Mesendoderm (in vitro differentiated cells): ENCODE measurements around the gene EPHB2.

Experiments
- DNase-seq: peaks from one replicate; pipeline ENCODE4 v3.0.0; 2013
- H2AK5ac ChIP-seq: 2 replicates; pipeline ENCODE4 v1.6.1; 2013; ENCODE audit warnings: low read length, inconsistent platforms
- H2BK120ac ChIP-seq: 2 replicates; pipeline ENCODE4 v1.6.1; 2013; ENCODE audit warnings: low read depth, mild to moderate bottlenecking, low read length, moderate library complexity, mixed read lengths
- H2BK15ac ChIP-seq: replicated peaks from 2 replicates; pipeline ENCODE4 v1.6.1; 2013; ENCODE audit warnings: low read depth, mild to moderate bottlenecking, moderate library complexity
- H2BK5ac ChIP-seq: 2 replicates; pipeline ENCODE4 v1.6.1; 2013; ENCODE audit warnings: low read length, inconsistent platforms
- H3K18ac ChIP-seq: 2 replicates; pipeline ENCODE4 v1.6.1; 2013; ENCODE audit warnings: mild to moderate bottlenecking, low read length, mixed read lengths
- H3K23ac ChIP-seq: one replicate; pipeline ENCODE4 v1.6.1; 2013; ENCODE audit warnings: low read length
- H3K27ac ChIP-seq: 2 replicates; pipeline ENCODE4 v1.5.1; 2013; ENCODE audit warnings: low read depth, mild to moderate bottlenecking, inconsistent platforms, low read length, moderate library complexity
- H3K27me3 ChIP-seq: 2 replicates; pipeline ENCODE4 v1.6.1; 2013; ENCODE audit warnings: low read length, control low read depth, mild to moderate bottlenecking, inconsistent platforms; ENCODE audit not compliant: insufficient read depth, poor library complexity
- H3K36me3 ChIP-seq: 2 replicates; pipeline ENCODE4 v1.6.1; 2013; ENCODE audit warnings: low read length, inconsistent platforms; ENCODE audit not compliant: control insufficient read depth, insufficient read depth
- H3K4ac ChIP-seq: one replicate; pipeline ENCODE4 v1.6.1; 2013; ENCODE audit warnings: low read depth, mild to moderate bottlenecking, low read length, moderate library complexity
- H3K4me1 ChIP-seq: 2 replicates; pipeline ENCODE4 v1.6.1; 2013; ENCODE audit warnings: low read depth, low read length, inconsistent platforms; ENCODE audit not compliant: control insufficient read depth
- H3K4me2 ChIP-seq: 2 replicates; pipeline ENCODE4 v1.6.1; 2013; ENCODE audit warnings: low read length
- H3K4me3 ChIP-seq: 2 replicates; pipeline ENCODE4 v1.5.1; 2013; ENCODE audit warnings: mild to moderate bottlenecking, low read length
- H3K56ac ChIP-seq: one replicate; pipeline ENCODE4 v1.6.1; 2013; ENCODE audit warnings: low read length
- H3K79me1 ChIP-seq: 2 replicates; pipeline ENCODE4 v1.6.1; 2013; ENCODE audit warnings: low read length, inconsistent platforms
- H3K79me2 ChIP-seq: 2 replicates; pipeline ENCODE4 v1.6.1; 2013; ENCODE audit warnings: mild to moderate bottlenecking, low read length; ENCODE audit not compliant: control insufficient read depth, insufficient read depth
- H3K9ac ChIP-seq: 2 replicates; pipeline ENCODE4 v1.6.1; 2013; ENCODE audit warnings: low read length, inconsistent platforms
- H4K5ac ChIP-seq: one replicate; pipeline ENCODE4 v1.6.1; 2013; ENCODE audit warnings: low read length
- H4K8ac ChIP-seq: one replicate; pipeline ENCODE4 v1.6.1; 2013; ENCODE audit warnings: low read depth, mild to moderate bottlenecking, control low read depth, low read length, moderate library complexity
- WGBS: extraction: QIAGEN DNeasy Blood & Tissue Kit; methylation state at CpG from one replicate; pipeline ENCODE4 v1.1.7; 2013; ENCODE audit warnings: low lambda C conversion rate, missing lambda C conversion rate; ENCODE audit not compliant: insufficient coverage; ENCODE audit errors: extremely low coverage; 5-methylcytosine and 5-hydroxymethylcytosine counted together

Gene EPHB2

GRCh38 chr1:22798083-22798482, 87.4 kb downstream of the EPHB2 start:
- Histone ChIP-seq H2BK15ac (no peak overlapping the region), H2BK5ac (no peak overlapping the region), H3K9ac (no peak overlapping the region), H3K18ac (no peak overlapping the region), H3K56ac (no peak overlapping the region), H3K23ac (no peak overlapping the region), H4K8ac (no peak overlapping the region), H3K4me3 (no peak overlapping the region), H3K79me2 (no peaks in the 10 kb centered on the region), H4K5ac (no peak overlapping the region), H3K79me1 (no peaks in the 10 kb centered on the region), H3K4me2 (no peak overlapping the region), H3K27me3 (no peaks in the 10 kb centered on the region), H3K36me3 (no peaks in the 10 kb centered on the region), H2BK120ac (no peak overlapping the region), H3K27ac (no peak overlapping the region), H3K4me1 (no peaks in the 10 kb centered on the region), H2AK5ac (no peak overlapping the region), H3K4ac (no peak overlapping the region)
- WGBS, result no CpG with 5 or more reads among the region's 3 CpGs
- no peak for DNase-seq

GRCh38 chr1:22799971-22800370, 89.3 kb downstream of the EPHB2 start:
- Histone ChIP-seq H2BK120ac (no peak overlapping the region), H3K36me3 (no peaks in the 10 kb centered on the region), H3K56ac (no peak overlapping the region), H3K27me3 (no peaks in the 10 kb centered on the region), H3K79me1 (no peaks in the 10 kb centered on the region), H3K9ac (no peak overlapping the region), H2AK5ac (no peak overlapping the region), H2BK5ac (no peak overlapping the region), H3K4me3 (no peak overlapping the region), H4K5ac (no peak overlapping the region), H3K23ac (no peak overlapping the region), H3K27ac (no peak overlapping the region), H4K8ac (no peak overlapping the region), H2BK15ac (no peak overlapping the region), H3K18ac (no peak overlapping the region), H3K4me1 (no peaks in the 10 kb centered on the region), H3K79me2 (no peaks in the 10 kb centered on the region), H3K4ac (no peak overlapping the region), H3K4me2 (no peak overlapping the region)
- no peak for DNase-seq
- no CpG with 5 or more reads among the region's 16 CpGs for WGBS

- Histone ChIP-seq H3K79me1 (no peaks in the 10 kb centered on the region), H4K5ac (no peak overlapping the region), H3K18ac (no peak overlapping the region), H2BK5ac (no peak overlapping the region), H4K8ac (no peak overlapping the region), H3K4me3 (no peak overlapping the region), H3K27me3 (no peaks in the 10 kb centered on the region), H3K56ac (no peak overlapping the region), H3K27ac (no peak overlapping the region), H2BK120ac (no peak overlapping the region), H3K4me1 (no peaks in the 10 kb centered on the region), H2AK5ac (no peak overlapping the region), H3K4me2 (no peak overlapping the region), H3K79me2 (no peaks in the 10 kb centered on the region), H3K9ac (no peak overlapping the region), H3K36me3 (no peaks in the 10 kb centered on the region), H3K4ac (no peak overlapping the region), H3K23ac (no peak overlapping the region), H2BK15ac (no peak overlapping the region)
- DNase-seq, result no peak
- WGBS, result no CpG with 5 or more reads among the region's 8 CpGs
These were observed 90.0 kb downstream of the EPHB2 start for GRCh38 chr1:22800629-22801028.

GRCh38 chr1:22801347-22801746, 90.7 kb downstream of the EPHB2 start:
- Histone ChIP-seq H2BK15ac (no peak overlapping the region), H4K5ac (no peak overlapping the region), H3K4me2 (no peak overlapping the region), H3K36me3 (no peaks in the 10 kb centered on the region), H2BK120ac (no peak overlapping the region), H3K56ac (no peak overlapping the region), H2AK5ac (no peak overlapping the region), H2BK5ac (no peak overlapping the region), H4K8ac (no peak overlapping the region), H3K27ac (no peak overlapping the region), H3K4me1 (no peaks in the 10 kb centered on the region), H3K18ac (no peak overlapping the region), H3K4me3 (no peak overlapping the region), H3K9ac (no peak overlapping the region), H3K27me3 (no peaks in the 10 kb centered on the region), H3K79me1 (no peaks in the 10 kb centered on the region), H3K4ac (no peak overlapping the region), H3K79me2 (no peaks in the 10 kb centered on the region), H3K23ac (no peak overlapping the region)
- DNase-seq, result no peak
- WGBS, result no CpG with 5 or more reads among the region's 9 CpGs

- H2BK120ac ChIP-seq, result no peak overlapping the region
- DNase-seq, result peak; percentile 67
- H3K4me1 ChIP-seq, result no peaks in the 10 kb centered on the region
These were observed 91.1 kb downstream of the EPHB2 start for GRCh38 chr1:22801761-22802160.

GRCh38 chr1:22803833-22804232, 93.2 kb downstream of the EPHB2 start:
- Histone ChIP-seq H3K23ac (no peak overlapping the region), H3K4me1 (no peaks in the 10 kb centered on the region), H2BK15ac (no peak overlapping the region), H4K8ac (no peak overlapping the region), H2BK120ac (no peak overlapping the region), H3K27me3 (no peaks in the 10 kb centered on the region), H3K79me2 (no peaks in the 10 kb centered on the region), H3K36me3 (no peaks in the 10 kb centered on the region), H2AK5ac (no peak overlapping the region), H3K18ac (no peak overlapping the region), H2BK5ac (no peak overlapping the region), H3K56ac (no peak overlapping the region), H3K79me1 (no peaks in the 10 kb centered on the region), H3K4me3 (no peak overlapping the region), H4K5ac (no peak overlapping the region), H3K4me2 (no peak overlapping the region), H3K4ac (no peak overlapping the region), H3K9ac (no peak overlapping the region), H3K27ac (no peak overlapping the region)
- WGBS, result no CpG with 5 or more reads among the region's 5 CpGs
- DNase-seq, result no peak

More at GRCh38 chr1:22801761-22802160, 91.1 kb downstream of the EPHB2 start:
- Histone ChIP-seq H3K4me3 (no peak overlapping the region), H3K4me2 (no peak overlapping the region), H3K23ac (no peak overlapping the region), H3K27ac (no peak overlapping the region), H3K9ac (no peak overlapping the region), H3K36me3 (no peaks in the 10 kb centered on the region), H3K18ac (no peak overlapping the region), H3K79me2 (no peaks in the 10 kb centered on the region), H2BK5ac (no peak overlapping the region), H2BK15ac (no peak overlapping the region), H3K27me3 (no peaks in the 10 kb centered on the region), H2AK5ac (no peak overlapping the region), H4K8ac (no peak overlapping the region), H3K56ac (no peak overlapping the region), H3K79me1 (no peaks in the 10 kb centered on the region), H3K4ac (no peak overlapping the region), H4K5ac (no peak overlapping the region)
- WGBS, result no CpG with 5 or more reads among the region's 19 CpGs
